A673 (cell line): ENCODE results near the gene SEC14L3.

Experiments used
- CTCF ChIP-seq: fragments of 300-800, 200-600 bp; sonication (generic); conservative IDR thresholded peaks from 2 replicates; pipeline ENCODE4 v1.5.1; 2017; ENCODE audit warnings: low read depth, mild to moderate bottlenecking, antibody characterized with exemption, low read length, moderate library complexity, mixed read lengths
- EZH2 ChIP-seq: fragments of 200-600 bp; sonication (generic); IDR thresholded peaks from 2 replicates; pipeline ENCODE4 v1.6.1; 2017; ENCODE audit warnings: borderline replicate concordance, low read depth, mild to moderate bottlenecking, mixed read lengths, antibody characterized with exemption, low read length; ENCODE audit not compliant: poor library complexity, severe bottlenecking

GRCh38 chr22:30438559-30438958, 33.3 kb downstream of the SEC14L3 start:
- TF ChIP-seq CTCF (no peak), EZH2 (no peak)
